ENCODE results near the gene CAT.

CAT gene

GRCh38 chr11:34473603-34474169, 35.0 kb downstream of the CAT start:
- Histone ChIP-seq H3K27ac (ENCODE audit: low read depth, low read length) (no peak overlapping the region), H3K9me3 (ENCODE audit: control insufficient read depth in 5 of 5, low read length in 5 of 5) (no peaks in the 10 kb centered on the region), H3K4me1 (ENCODE audit: control insufficient read depth in 5 of 5, insufficient read depth in 5 of 5, low read length in 5 of 5) (peaks cover 0 to 6% (median 0%) of the 10 kb centered on the region in 5 donors), H3K4me3 (ENCODE audit: low read depth in 1 of 5, low read length in 5 of 5) (no peak overlapping the region), H3K27me3 (ENCODE audit: control insufficient read depth in 5 of 5, insufficient read depth in 4 of 5, low read length in 5 of 5) (no peaks in the 10 kb centered on the region), H3K36me3 (ENCODE audit: control insufficient read depth in 5 of 5, insufficient read depth in 5 of 5, low read length in 5 of 5) (peaks cover 24 to 58% (median 56%) of the 10 kb centered on the region in 5 donors), H3K9ac (ENCODE audit: low read length in 5 of 5) (no peak overlapping the region)

GRCh38 chr11:34475656-34476055, 36.9 kb downstream of the CAT start:
- H3K27ac ChIP-seq (ENCODE audit: low read depth, low read length) = no peak overlapping the region
- peaks cover 14 to 38% (median 36%) of the 10 kb centered on the region in 5 donors for H3K36me3 ChIP-seq (ENCODE audit: control insufficient read depth in 5 of 5, insufficient read depth in 5 of 5, low read length in 5 of 5)
- H3K9me3 ChIP-seq (ENCODE audit: control insufficient read depth in 5 of 5, low read length in 5 of 5) = no peaks in the 10 kb centered on the region
- H3K4me3 ChIP-seq (ENCODE audit: low read depth in 1 of 5, low read length in 5 of 5) = no peak overlapping the region
- peaks cover 0 to 6% (median 2%) of the 10 kb centered on the region in 5 donors for H3K4me1 ChIP-seq (ENCODE audit: control insufficient read depth in 5 of 5, insufficient read depth in 5 of 5, low read length in 5 of 5)
- no peak overlapping the region for H3K9ac ChIP-seq (ENCODE audit: low read length in 5 of 5)
- H3K27me3 ChIP-seq (ENCODE audit: control insufficient read depth in 5 of 5, insufficient read depth in 4 of 5, low read length in 5 of 5) = no peaks in the 10 kb centered on the region

- Histone ChIP-seq H3K4me1 (ENCODE audit: control insufficient read depth in 5 of 5, insufficient read depth in 5 of 5, low read length in 5 of 5) (peaks cover 0 to 6% (median 2%) of the 10 kb centered on the region in 5 donors), H3K36me3 (ENCODE audit: control insufficient read depth in 5 of 5, insufficient read depth in 5 of 5, low read length in 5 of 5) (peaks cover 7 to 27% (median 24%) of the 10 kb centered on the region in 5 donors), H3K4me3 (ENCODE audit: low read depth in 1 of 5, low read length in 5 of 5) (no peak overlapping the region), H3K27me3 (ENCODE audit: control insufficient read depth in 5 of 5, insufficient read depth in 4 of 5, low read length in 5 of 5) (no peaks in the 10 kb centered on the region), H3K9me3 (ENCODE audit: control insufficient read depth in 5 of 5, low read length in 5 of 5) (no peaks in the 10 kb centered on the region), H3K9ac (ENCODE audit: low read length in 5 of 5) (no peak overlapping the region), H3K27ac (ENCODE audit: low read depth, low read length) (no peak overlapping the region)
Observed at GRCh38 chr11:34476849-34477248, 38.1 kb downstream of the CAT start.

- Histone ChIP-seq H3K36me3 (ENCODE audit: control insufficient read depth in 5 of 5, insufficient read depth in 5 of 5, low read length in 5 of 5) (peaks cover 0 to 8% (median 3%) of the 10 kb centered on the region in 5 donors), H3K4me3 (ENCODE audit: low read depth in 1 of 5, low read length in 5 of 5) (no peak overlapping the region), H3K9ac (ENCODE audit: low read length in 5 of 5) (no peak overlapping the region), H3K9me3 (ENCODE audit: control insufficient read depth in 5 of 5, low read length in 5 of 5) (no peaks in the 10 kb centered on the region), H3K27ac (ENCODE audit: low read depth, low read length) (no peak overlapping the region), H3K4me1 (ENCODE audit: control insufficient read depth in 5 of 5, insufficient read depth in 5 of 5, low read length in 5 of 5) (peaks cover 0 to 6% (median 2%) of the 10 kb centered on the region in 5 donors), H3K27me3 (ENCODE audit: control insufficient read depth in 5 of 5, insufficient read depth in 4 of 5, low read length in 5 of 5) (no peaks in the 10 kb centered on the region)
Observed at GRCh38 chr11:34478845-34479663, 40.3 kb downstream of the CAT start.

GRCh38 chr11:34480314-34480713, 41.6 kb downstream of the CAT start:
- no peaks in the 10 kb centered on the region for H3K9me3 ChIP-seq (ENCODE audit: control insufficient read depth in 5 of 5, low read length in 5 of 5)
- H3K27ac ChIP-seq (ENCODE audit: low read depth, low read length) = no peak overlapping the region
- H3K4me3 ChIP-seq (ENCODE audit: low read depth in 1 of 5, low read length in 5 of 5) = no peak overlapping the region
- peaks cover 0 to 5% (median 0%) of the 10 kb centered on the region in 5 donors for H3K4me1 ChIP-seq (ENCODE audit: control insufficient read depth in 5 of 5, insufficient read depth in 5 of 5, low read length in 5 of 5)
- H3K36me3 ChIP-seq (ENCODE audit: control insufficient read depth in 5 of 5, insufficient read depth in 5 of 5, low read length in 5 of 5) = no peaks in the 10 kb centered on the region
- H3K9ac ChIP-seq (ENCODE audit: low read length in 5 of 5) = no peak overlapping the region
- no peaks in the 10 kb centered on the region for H3K27me3 ChIP-seq (ENCODE audit: control insufficient read depth in 5 of 5, insufficient read depth in 4 of 5, low read length in 5 of 5)

- no peak overlapping the region for H3K27ac ChIP-seq (ENCODE audit: low read depth, low read length)
- no peak overlapping the region for H3K9ac ChIP-seq (ENCODE audit: low read length in 5 of 5)
- no peaks in the 10 kb centered on the region for H3K36me3 ChIP-seq (ENCODE audit: control insufficient read depth in 5 of 5, insufficient read depth in 5 of 5, low read length in 5 of 5)
- no peak overlapping the region for H3K4me3 ChIP-seq (ENCODE audit: low read depth in 1 of 5, low read length in 5 of 5)
- H3K9me3 ChIP-seq (ENCODE audit: control insufficient read depth in 5 of 5, low read length in 5 of 5) = no peaks in the 10 kb centered on the region
- no peaks in the 10 kb centered on the region for H3K27me3 ChIP-seq (ENCODE audit: control insufficient read depth in 5 of 5, insufficient read depth in 4 of 5, low read length in 5 of 5)
- H3K4me1 ChIP-seq (ENCODE audit: control insufficient read depth in 5 of 5, insufficient read depth in 5 of 5, low read length in 5 of 5) = peaks cover 0 to 2% (median 0%) of the 10 kb centered on the region in 5 donors
Observed at GRCh38 chr11:34481307-34481706, 42.6 kb downstream of the CAT start.

- no peaks in the 10 kb centered on the region for H3K36me3 ChIP-seq (ENCODE audit: control insufficient read depth in 5 of 5, insufficient read depth in 5 of 5, low read length in 5 of 5)
- H3K27me3 ChIP-seq (ENCODE audit: control insufficient read depth in 5 of 5, insufficient read depth in 4 of 5, low read length in 5 of 5) = no peaks in the 10 kb centered on the region
- H3K4me1 ChIP-seq (ENCODE audit: control insufficient read depth in 5 of 5, insufficient read depth in 5 of 5, low read length in 5 of 5) = peaks cover 0 to 2% (median 0%) of the 10 kb centered on the region in 5 donors
- no peak overlapping the region for H3K9ac ChIP-seq (ENCODE audit: low read length in 5 of 5)
- no peaks in the 10 kb centered on the region for H3K9me3 ChIP-seq (ENCODE audit: control insufficient read depth in 5 of 5, low read length in 5 of 5)
- no peak overlapping the region for H3K4me3 ChIP-seq (ENCODE audit: low read depth in 1 of 5, low read length in 5 of 5)
- H3K27ac ChIP-seq (ENCODE audit: low read depth, low read length) = no peak overlapping the region
Observed at GRCh38 chr11:34483106-34483874, 44.6 kb downstream of the CAT start.

- H3K27me3 ChIP-seq (ENCODE audit: control insufficient read depth in 5 of 5, insufficient read depth in 4 of 5, low read length in 5 of 5) = no peaks in the 10 kb centered on the region
Observed at GRCh38 chr11:34487430-34487829, 48.7 kb downstream of the CAT start.

GRCh38 chr11:34488855-34489557, 50.3 kb downstream of the CAT start:
- H3K9me3 ChIP-seq (ENCODE audit: control insufficient read depth in 5 of 5, low read length in 5 of 5) = no peaks in the 10 kb centered on the region
- H3K27me3 ChIP-seq (ENCODE audit: control insufficient read depth in 5 of 5, insufficient read depth in 4 of 5, low read length in 5 of 5) = no peaks in the 10 kb centered on the region
- no peak overlapping the region for H3K9ac ChIP-seq (ENCODE audit: low read length in 5 of 5)
- no peak overlapping the region for H3K4me3 ChIP-seq (ENCODE audit: low read depth in 1 of 5, low read length in 5 of 5)
- H3K36me3 ChIP-seq (ENCODE audit: control insufficient read depth in 5 of 5, insufficient read depth in 5 of 5, low read length in 5 of 5) = no peaks in the 10 kb centered on the region
- peaks cover 0 to 5% (median 0%) of the 10 kb centered on the region in 5 donors for H3K4me1 ChIP-seq (ENCODE audit: control insufficient read depth in 5 of 5, insufficient read depth in 5 of 5, low read length in 5 of 5)
- no peak overlapping the region for H3K27ac ChIP-seq (ENCODE audit: low read depth, low read length)

More at GRCh38 chr11:34487430-34487829, 48.7 kb downstream of the CAT start:
- Histone ChIP-seq H3K9me3 (ENCODE audit: control insufficient read depth in 5 of 5, low read length in 5 of 5) (no peaks in the 10 kb centered on the region), H3K9ac (ENCODE audit: low read length in 5 of 5) (no peak overlapping the region), H3K36me3 (ENCODE audit: control insufficient read depth in 5 of 5, insufficient read depth in 5 of 5, low read length in 5 of 5) (no peaks in the 10 kb centered on the region), H3K4me1 (ENCODE audit: control insufficient read depth in 5 of 5, insufficient read depth in 5 of 5, low read length in 5 of 5) (no peaks in the 10 kb centered on the region), H3K27ac (ENCODE audit: low read depth, low read length) (no peak overlapping the region), H3K4me3 (ENCODE audit: low read depth in 1 of 5, low read length in 5 of 5) (no peak overlapping the region)

All from subcutaneous abdominal adipose tissue (tissue), 5 donors.